Measurements from ENCODE around the gene MROH9. TPM values are rescaled to one million over a fixed set of nuclear protein-coding genes. Genes with fewer than 3 reads are reported as not detected.

MROH9 gene
- total RNA-seq, 2 experiments from 2014 or later = not detected

- no peaks in the 10 kb centered on the region for H3K27me3 Mint-ChIP-seq
- intact Hi-C loops (cut with micrococcal nuclease) = no loop called here
- no peaks in the 10 kb centered on the region for H3K36me3 Mint-ChIP-seq
- H3K4me3 Mint-ChIP-seq = no peak overlapping the region
- H3K27ac Mint-ChIP-seq = no peak overlapping the region
- H3K9me3 Mint-ChIP-seq = no peaks in the 10 kb centered on the region
- CTCF ChIA-PET = no interaction called here
- no peak for DNase-seq
- H3K4me1 Mint-ChIP-seq (ENCODE audit: low read depth) = no peaks in the 10 kb centered on the region
- POLR2A ChIA-PET = no interaction called here
Observed at GRCh38 chr1:171061425-171062143, 126.2 kb downstream of the MROH9 start.

- CTCF ChIA-PET = no interaction called here
- Mint-ChIP-seq H3K4me3 (no peak overlapping the region), H3K36me3 (no peaks in the 10 kb centered on the region), H3K4me1 (ENCODE audit: low read depth) (no peaks in the 10 kb centered on the region), H3K27me3 (no peaks in the 10 kb centered on the region), H3K27ac (no peak overlapping the region), H3K9me3 (no peaks in the 10 kb centered on the region)
- intact Hi-C loops (cut with micrococcal nuclease) = no loop called here
- POLR2A ChIA-PET = no interaction called here
- no peak for DNase-seq
Observed at GRCh38 chr1:171062902-171063301, 127.6 kb downstream of the MROH9 start.

- no peaks in the 10 kb centered on the region for H3K4me1 Mint-ChIP-seq (ENCODE audit: low read depth)
- POLR2A ChIA-PET = no interaction called here
- no peaks in the 10 kb centered on the region for H3K36me3 Mint-ChIP-seq
- peaks cover 9% of the 10 kb centered on the region for H3K27me3 Mint-ChIP-seq
- H3K9me3 Mint-ChIP-seq = no peaks in the 10 kb centered on the region
- CTCF ChIA-PET = no interaction called here
- DNase-seq = no peak
- no peak overlapping the region for H3K27ac Mint-ChIP-seq
- no peak overlapping the region for H3K4me3 Mint-ChIP-seq
- intact Hi-C loops (cut with micrococcal nuclease) = no loop called here
Observed at GRCh38 chr1:171075041-171075440, 139.7 kb downstream of the MROH9 start.

- Mint-ChIP-seq H3K9me3 (no peaks in the 10 kb centered on the region), H3K27me3 (peaks cover 12% of the 10 kb centered on the region), H3K4me1 (ENCODE audit: low read depth) (no peaks in the 10 kb centered on the region), H3K27ac (no peak overlapping the region), H3K36me3 (no peaks in the 10 kb centered on the region), H3K4me3 (no peak overlapping the region)
- ChIA-PET POLR2A (no interaction called here), CTCF (interaction anchor here (1.0 to 1.7 kb wide), 3 partner anchors 108 to 232 kb away, joined by 4 to 6 read pairs (median 4); partner anchors contain the start of gene FMO4)
- DNase-seq = no peak
- intact Hi-C loops (cut with micrococcal nuclease) = loop anchor here (5.0 kb wide), 1 partner anchor 146 kb away; no protein-coding TSS in a partner anchor
Observed at GRCh38 chr1:171081314-171081753, 146.0 kb downstream of the MROH9 start.

GRCh38 chr1:171081763-171082201 lies 146.4 kb downstream of the MROH9 start:
- Mint-ChIP-seq H3K4me1 (ENCODE audit: low read depth) (no peaks in the 10 kb centered on the region), H3K27me3 (peaks cover 9% of the 10 kb centered on the region), H3K27ac (no peak overlapping the region), H3K9me3 (no peaks in the 10 kb centered on the region), H3K36me3 (no peaks in the 10 kb centered on the region), H3K4me3 (no peak overlapping the region)
- intact Hi-C loops (cut with micrococcal nuclease) = loop anchor here (5.0 kb wide), 1 partner anchor 146 kb away; no protein-coding TSS in a partner anchor
- ChIA-PET POLR2A (no interaction called here), CTCF (interaction anchor here (0.6 to 1.7 kb wide), 4 partner anchors 21 to 232 kb away, joined by 3 to 6 read pairs (median 4); partner anchors contain the start of gene FMO4)
- no peak for DNase-seq

- no peaks in the 10 kb centered on the region for H3K36me3 Mint-ChIP-seq
- POLR2A ChIA-PET = no interaction called here
- no peaks in the 10 kb centered on the region for H3K4me1 Mint-ChIP-seq (ENCODE audit: low read depth)
- H3K4me3 Mint-ChIP-seq = no peak overlapping the region
- intact Hi-C loops (cut with micrococcal nuclease) = loop anchor here (5.0 kb wide), 1 partner anchor 145 kb away; no protein-coding TSS in a partner anchor
- CTCF ChIA-PET = interaction anchor here (0.6 kb wide), 1 partner anchor 22 kb away, joined by 3 read pairs; no protein-coding TSS in a partner anchor
- DNase-seq = no peak
- no peaks in the 10 kb centered on the region for H3K9me3 Mint-ChIP-seq
- H3K27ac Mint-ChIP-seq = no peak overlapping the region
- H3K27me3 Mint-ChIP-seq = peaks cover 9% of the 10 kb centered on the region
Observed at GRCh38 chr1:171082606-171083005, 147.3 kb downstream of the MROH9 start.

GRCh38 chr1:171083222-171083621 lies 147.9 kb downstream of the MROH9 start:
- Mint-ChIP-seq H3K27ac (no peak overlapping the region), H3K27me3 (peaks cover 9% of the 10 kb centered on the region), H3K9me3 (no peaks in the 10 kb centered on the region), H3K36me3 (no peaks in the 10 kb centered on the region), H3K4me1 (ENCODE audit: low read depth) (no peaks in the 10 kb centered on the region), H3K4me3 (no peak overlapping the region)
- ChIA-PET POLR2A (no interaction called here), CTCF (no interaction called here)
- DNase-seq = no peak
- intact Hi-C loops (cut with micrococcal nuclease) = loop anchor here (5.0 kb wide), 1 partner anchor 144 kb away; no protein-coding TSS in a partner anchor

- POLR2A ChIA-PET = no interaction called here
- Mint-ChIP-seq H3K9me3 (no peaks in the 10 kb centered on the region), H3K27ac (no peak overlapping the region), H3K4me3 (no peak overlapping the region), H3K36me3 (no peaks in the 10 kb centered on the region), H3K27me3 (peaks cover 9% of the 10 kb centered on the region), H3K4me1 (ENCODE audit: low read depth) (no peaks in the 10 kb centered on the region)
- intact Hi-C loops (cut with micrococcal nuclease) = loop anchor here (5.0 kb wide), 1 partner anchor 143 kb away; no protein-coding TSS in a partner anchor
- CTCF ChIA-PET = no interaction called here
- DNase-seq = no peak
Observed at GRCh38 chr1:171084091-171084490, 148.8 kb downstream of the MROH9 start.

GRCh38 chr1:171084870-171085269 lies 149.5 kb downstream of the MROH9 start:
- no peak overlapping the region for H3K4me3 Mint-ChIP-seq
- no peaks in the 10 kb centered on the region for H3K9me3 Mint-ChIP-seq
- ChIA-PET POLR2A (no interaction called here), CTCF (no interaction called here)
- intact Hi-C loops (cut with micrococcal nuclease) = loop anchor here (5.0 kb wide), 1 partner anchor 142 kb away; no protein-coding TSS in a partner anchor
- DNase-seq = no peak
- H3K36me3 Mint-ChIP-seq = no peaks in the 10 kb centered on the region
- H3K27me3 Mint-ChIP-seq = peaks cover 7% of the 10 kb centered on the region
- no peaks in the 10 kb centered on the region for H3K4me1 Mint-ChIP-seq (ENCODE audit: low read depth)
- H3K27ac Mint-ChIP-seq = no peak overlapping the region

- Mint-ChIP-seq H3K4me3 (no peak overlapping the region), H3K27ac (no peak overlapping the region), H3K36me3 (no peaks in the 10 kb centered on the region), H3K4me1 (ENCODE audit: low read depth) (no peaks in the 10 kb centered on the region), H3K27me3 (peaks cover 7% of the 10 kb centered on the region), H3K9me3 (no peaks in the 10 kb centered on the region)
- no peak for DNase-seq
- CTCF ChIA-PET = no interaction called here
- intact Hi-C loops (cut with micrococcal nuclease) = no loop called here
- POLR2A ChIA-PET = no interaction called here
Observed at GRCh38 chr1:171087896-171088295, 152.6 kb downstream of the MROH9 start.

- ChIA-PET POLR2A (no interaction called here), CTCF (no interaction called here)
- H3K36me3 Mint-ChIP-seq = no peaks in the 10 kb centered on the region
- no peaks in the 10 kb centered on the region for H3K9me3 Mint-ChIP-seq
- H3K4me1 Mint-ChIP-seq (ENCODE audit: low read depth) = no peaks in the 10 kb centered on the region
- H3K4me3 Mint-ChIP-seq = no peak within 1 kb of the TSS
- no peak within 1 kb of the TSS for H3K27ac Mint-ChIP-seq
- H3K27me3 Mint-ChIP-seq = no peaks in the 10 kb centered on the region
- DNase-seq = no peak
- intact Hi-C loops (cut with micrococcal nuclease) = no loop called here
Observed at GRCh38 chr1:171090604-171091003, 155.3 kb downstream of the MROH9 start, which contains the start of gene FMO3. FMO3 (plus strand) TSS chr1:171090905; CDS start chr1:171092659, 1,754 bp downstream.

GRCh38 chr1:171103862-171104261 lies 168.5 kb downstream of the MROH9 start:
- H3K9me3 Mint-ChIP-seq = no peaks in the 10 kb centered on the region
- no peak overlapping the region for H3K27ac Mint-ChIP-seq
- no peak for DNase-seq
- ChIA-PET CTCF (no interaction called here), POLR2A (no interaction called here)
- H3K36me3 Mint-ChIP-seq = no peaks in the 10 kb centered on the region
- no peak overlapping the region for H3K4me3 Mint-ChIP-seq
- H3K27me3 Mint-ChIP-seq = peaks cover 5% of the 10 kb centered on the region
- H3K4me1 Mint-ChIP-seq (ENCODE audit: low read depth) = no peaks in the 10 kb centered on the region
- intact Hi-C loops (cut with micrococcal nuclease) = no loop called here
